MM.1S (cell line): Measurements from ENCODE around the gene PNLIP.

ENCODE experiments used
- DNase-seq: peaks from one replicate; pipeline ENCODE4 v3.0.0-alpha.2; 2015
- H2AFZ ChIP-seq: fragments of 300-600 bp; sonication (generic); 2 replicates; pipeline ENCODE4 v1.6.0; 2016; ENCODE audit warnings: antibody characterized with exemption, low read length
- H3F3A ChIP-seq: fragments of 300-600 bp; sonication (generic); 2 replicates; pipeline ENCODE4 v1.6.1; 2016; ENCODE audit warnings: mild to moderate bottlenecking, antibody characterized with exemption, low read length, moderate library complexity, mixed read lengths; ENCODE audit not compliant: insufficient read depth
- H3K27ac ChIP-seq: fragments of 300-600 bp; sonication (generic); 2 replicates; pipeline ENCODE4 v1.5.1; 2016; ENCODE audit warnings: mild to moderate bottlenecking, low read length
- H3K27me3 ChIP-seq: fragments of 300-600 bp; sonication (generic); replicated peaks from 2 replicates; pipeline ENCODE4 v1.6.0; 2016; ENCODE audit warnings: low read length; ENCODE audit not compliant: insufficient read depth
- H3K36me3 ChIP-seq: fragments of 300-600 bp; sonication (generic); replicated peaks from 2 replicates; pipeline ENCODE4 v1.6.1; 2016; ENCODE audit warnings: mild to moderate bottlenecking, low read length, mixed read lengths; ENCODE audit not compliant: insufficient read depth
- H3K4me1 ChIP-seq: fragments of 300-600 bp; sonication (generic); 2 replicates; pipeline ENCODE4 v1.6.1; 2016; ENCODE audit warnings: low read length, mixed read lengths
- H3K4me2 ChIP-seq: fragments of 300-600 bp; sonication (generic); 2 replicates; pipeline ENCODE4 v1.6.0; 2016; ENCODE audit warnings: low read depth, low read length
- H3K4me3 ChIP-seq: fragments of 300-600 bp; sonication (generic); 2 replicates; pipeline ENCODE4 v1.5.1; 2016; ENCODE audit warnings: low read length, mixed read lengths
- H3K79me2 ChIP-seq: fragments of 300-600 bp; sonication (generic); 2 replicates; pipeline ENCODE4 v1.6.1; 2016; ENCODE audit warnings: mixed run types, low read length, mixed read lengths
- H3K9ac ChIP-seq: fragments of 300-600 bp; sonication (generic); 2 replicates; pipeline ENCODE4 v1.6.1; 2016; ENCODE audit warnings: low read length, mixed read lengths
- H3K9me2 ChIP-seq: fragments of 300-600 bp; sonication (generic); replicated peaks from 2 replicates; pipeline ENCODE4 v1.6.1; 2016; ENCODE audit warnings: mild to moderate bottlenecking, low read length, mixed read lengths; ENCODE audit not compliant: insufficient read depth
- H3K9me3 ChIP-seq: fragments of 300-600 bp; sonication (generic); replicated peaks from 2 replicates; pipeline ENCODE4 v1.6.1; 2016; ENCODE audit warnings: mild to moderate bottlenecking, low read length, mixed read lengths; ENCODE audit not compliant: insufficient read depth
- H4K20me1 ChIP-seq: fragments of 300-600 bp; sonication (generic); 2 replicates; pipeline ENCODE4 v1.6.1; 2016; ENCODE audit warnings: mild to moderate bottlenecking, low read length, moderate library complexity, mixed read lengths; ENCODE audit not compliant: insufficient read depth
- EZH2 ChIP-seq: fragments of 300-600 bp; sonication (generic); optimal IDR thresholded peaks from 2 replicates; pipeline ENCODE3; 2017; ENCODE audit warnings: low read depth, mild to moderate bottlenecking, antibody characterized with exemption, low read length, mixed read lengths
- EZH2phosphoT487 ChIP-seq: fragments of 300-600 bp; sonication (generic); IDR thresholded peaks from 2 replicates; pipeline ENCODE4 v1.6.1; 2018; ENCODE audit warnings: antibody characterized with exemption, low read length
- TF ChIP-seq, protein P1 (sequence below): fragments of 300-600 bp; sonication (generic); IDR thresholded peaks from 2 replicates; pipeline ENCODE4 v1.5.1; 2016; ENCODE audit warnings: antibody characterized with exemption, low read length, mixed read lengths

Gene PNLIP

DNA sequence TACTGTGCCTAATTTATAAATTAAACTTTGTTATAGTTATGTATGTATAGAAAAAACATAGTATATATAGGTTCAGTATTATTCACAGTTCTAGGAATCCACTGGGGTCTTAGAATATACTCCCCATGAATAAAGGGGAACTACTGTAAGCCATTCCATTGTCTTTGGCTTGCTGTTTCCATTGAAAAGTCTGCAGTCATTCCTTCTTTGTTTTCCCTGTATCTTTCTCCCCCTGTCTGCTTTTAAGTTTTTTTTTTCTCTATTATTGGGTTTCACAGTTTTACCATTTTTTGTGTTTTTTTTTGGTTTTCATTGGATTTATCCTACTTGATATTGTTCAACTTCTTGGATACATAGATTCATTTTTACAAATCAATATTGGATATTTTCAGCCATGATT is 6.7 kb upstream of the PNLIP start:
- Histone ChIP-seq H3K4me3 (no peak overlapping the region), H3K4me1 (no peaks in the 10 kb centered on the region), H3K9me3 (no peaks in the 10 kb centered on the region), H2AFZ (no peak overlapping the region), H3K27me3 (no peaks in the 10 kb centered on the region), H3K27ac (no peak overlapping the region), H3K36me3 (no peaks in the 10 kb centered on the region), H3K4me2 (no peak overlapping the region), H3F3A (no peaks in the 10 kb centered on the region), H3K9me2 (no peaks in the 10 kb centered on the region), H4K20me1 (no peaks in the 10 kb centered on the region), H3K9ac (no peak overlapping the region), H3K79me2 (no peaks in the 10 kb centered on the region)
- no peak for DNase-seq
- TF ChIP-seq, protein P1, sequence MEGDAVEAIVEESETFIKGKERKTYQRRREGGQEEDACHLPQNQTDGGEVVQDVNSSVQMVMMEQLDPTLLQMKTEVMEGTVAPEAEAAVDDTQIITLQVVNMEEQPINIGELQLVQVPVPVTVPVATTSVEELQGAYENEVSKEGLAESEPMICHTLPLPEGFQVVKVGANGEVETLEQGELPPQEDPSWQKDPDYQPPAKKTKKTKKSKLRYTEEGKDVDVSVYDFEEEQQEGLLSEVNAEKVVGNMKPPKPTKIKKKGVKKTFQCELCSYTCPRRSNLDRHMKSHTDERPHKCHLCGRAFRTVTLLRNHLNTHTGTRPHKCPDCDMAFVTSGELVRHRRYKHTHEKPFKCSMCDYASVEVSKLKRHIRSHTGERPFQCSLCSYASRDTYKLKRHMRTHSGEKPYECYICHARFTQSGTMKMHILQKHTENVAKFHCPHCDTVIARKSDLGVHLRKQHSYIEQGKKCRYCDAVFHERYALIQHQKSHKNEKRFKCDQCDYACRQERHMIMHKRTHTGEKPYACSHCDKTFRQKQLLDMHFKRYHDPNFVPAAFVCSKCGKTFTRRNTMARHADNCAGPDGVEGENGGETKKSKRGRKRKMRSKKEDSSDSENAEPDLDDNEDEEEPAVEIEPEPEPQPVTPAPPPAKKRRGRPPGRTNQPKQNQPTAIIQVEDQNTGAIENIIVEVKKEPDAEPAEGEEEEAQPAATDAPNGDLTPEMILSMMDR, result no peak
- TF ChIP-seq EZH2phosphoT487, result no peak
- no peak for TF ChIP-seq EZH2

DNA sequence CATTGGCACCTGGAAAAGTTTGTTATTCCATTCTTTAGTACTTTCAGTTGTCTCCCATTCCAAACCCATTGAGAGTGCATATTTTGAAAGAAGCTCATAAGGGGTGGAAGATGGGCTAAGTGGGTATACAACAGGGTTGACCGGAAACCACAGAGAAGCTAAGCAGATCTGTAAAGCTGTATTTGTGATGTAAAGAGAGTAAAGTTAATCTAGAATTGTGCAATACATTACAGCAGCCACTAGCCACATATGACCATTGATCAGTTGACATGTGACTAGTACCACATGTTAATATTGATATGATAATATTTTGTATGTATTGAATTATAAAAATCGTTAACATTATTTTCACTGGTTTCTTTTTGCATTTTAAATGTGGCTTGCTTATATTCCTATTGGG is 4.9 kb upstream of the PNLIP start:
- TF ChIP-seq EZH2 (no peak), EZH2phosphoT487 (no peak)
- TF ChIP-seq, protein P1, result no peak

DNA sequence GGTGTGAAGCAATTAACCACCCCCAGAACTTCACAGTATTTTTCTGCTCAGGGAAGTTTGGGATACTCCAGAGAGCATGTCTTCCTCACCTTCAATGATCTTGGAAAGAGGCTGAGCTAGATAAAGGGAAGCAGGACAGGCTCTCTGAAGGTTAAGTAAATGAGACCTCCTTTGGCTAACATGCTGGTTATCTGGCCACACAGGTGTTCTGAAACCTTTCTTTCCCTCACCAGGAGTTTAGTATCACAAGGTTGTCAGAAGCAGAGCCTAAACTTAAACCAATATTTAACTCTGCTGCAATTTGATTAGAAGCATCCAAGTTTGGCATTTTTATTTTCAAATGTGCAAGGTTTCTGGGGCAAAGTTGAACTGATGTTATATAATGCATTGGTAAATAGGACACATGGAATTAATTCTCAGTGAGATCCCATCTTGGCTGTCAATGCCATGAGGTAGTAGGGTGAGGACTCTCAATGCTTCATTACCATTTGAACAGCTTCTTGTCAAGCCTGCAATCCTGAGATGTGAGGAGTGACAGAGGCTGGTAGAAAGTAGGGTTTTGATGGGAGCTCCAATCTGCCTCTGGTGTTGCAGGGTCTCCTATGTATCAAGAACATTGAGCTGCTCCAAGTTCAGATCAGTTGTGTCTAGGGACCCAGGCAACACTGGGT is 3.6 kb upstream of the PNLIP start:
- Histone ChIP-seq H3K4me1 (no peaks in the 10 kb centered on the region), H3K4me3 (no peak overlapping the region), H3K9me2 (no peaks in the 10 kb centered on the region), H4K20me1 (no peaks in the 10 kb centered on the region), H3K79me2 (no peaks in the 10 kb centered on the region), H3K36me3 (no peaks in the 10 kb centered on the region), H3K9me3 (no peaks in the 10 kb centered on the region), H3F3A (no peaks in the 10 kb centered on the region), H3K27ac (no peak overlapping the region), H3K9ac (no peak overlapping the region), H3K4me2 (no peak overlapping the region), H3K27me3 (no peaks in the 10 kb centered on the region), H2AFZ (no peak overlapping the region)
- no peak for TF ChIP-seq EZH2
- TF ChIP-seq, protein P1, result no peak
- TF ChIP-seq EZH2phosphoT487, result no peak
- DNase-seq, result no peak

More for the DNA sequence above, 4.9 kb upstream of the PNLIP start:
- H3K4me1 ChIP-seq, result no peaks in the 10 kb centered on the region
- no peak overlapping the region for H3K9ac ChIP-seq
- no peaks in the 10 kb centered on the region for H3K36me3 ChIP-seq
- DNase-seq, result no peak
- H3K4me3 ChIP-seq, result no peak overlapping the region
- H3F3A ChIP-seq, result no peaks in the 10 kb centered on the region
- H3K4me2 ChIP-seq, result no peak overlapping the region
- no peak overlapping the region for H3K27ac ChIP-seq
- H3K9me2 ChIP-seq, result no peaks in the 10 kb centered on the region
- H3K9me3 ChIP-seq, result no peaks in the 10 kb centered on the region
- H3K79me2 ChIP-seq, result no peaks in the 10 kb centered on the region
- no peaks in the 10 kb centered on the region for H3K27me3 ChIP-seq
- no peaks in the 10 kb centered on the region for H4K20me1 ChIP-seq
- H2AFZ ChIP-seq, result no peak overlapping the region
